Measurements from ENCODE around the gene NDST3. TPM values are rescaled to one million over a fixed set of nuclear protein-coding genes. Genes with fewer than 3 reads are reported as not detected.
"Not testable (repeated sequence)": the region's sequence is repeated elsewhere in the genome, so short reads cannot be mapped to it uniquely, and the experiment has no call there.

Gene NDST3
- total RNA-seq, 1 donor from 2014 or later, result 6.5 TPM

DNA sequence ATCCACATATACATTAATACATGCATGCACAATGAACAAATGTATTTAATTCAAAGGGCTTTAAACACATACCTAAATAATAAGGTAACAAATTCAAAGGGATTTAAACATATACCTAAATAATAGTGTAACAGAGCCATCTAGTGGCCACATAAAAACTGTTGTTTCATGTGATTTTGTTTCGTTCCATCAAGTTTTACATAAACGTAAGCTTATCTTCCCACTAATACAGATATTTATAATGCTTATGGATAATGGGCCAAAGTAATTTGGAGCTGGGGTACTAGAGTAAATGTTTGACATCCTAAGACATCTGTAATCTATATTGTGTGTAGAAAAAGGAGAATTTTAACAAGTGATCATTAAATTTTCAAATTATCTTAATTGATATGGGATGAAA lies 236.2 kb downstream of the NDST3 start:
- peak; percentile 66 for DNase-seq (ENCODE audit: low spot score)

DNA sequence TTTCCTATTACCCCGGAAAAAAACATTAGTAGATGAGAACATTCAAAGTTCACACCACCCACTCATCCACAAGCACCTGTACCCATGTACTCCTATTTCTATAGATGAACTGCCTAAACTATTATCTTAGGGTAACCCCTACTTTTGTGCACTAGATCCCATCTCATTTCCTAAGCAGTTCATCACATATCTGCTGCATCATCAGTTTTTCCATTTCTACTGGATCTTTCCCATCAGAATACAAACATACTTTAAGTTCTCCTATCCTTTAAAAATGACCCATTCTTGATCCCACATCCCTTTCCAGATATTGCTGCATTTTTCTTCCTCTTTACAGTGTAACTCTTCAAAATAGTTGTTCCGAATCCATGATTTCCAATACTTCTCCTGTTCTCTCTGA lies 237.5 kb downstream of the NDST3 start:
- DNase-seq (ENCODE audit: low spot score), result no peak

DNA sequence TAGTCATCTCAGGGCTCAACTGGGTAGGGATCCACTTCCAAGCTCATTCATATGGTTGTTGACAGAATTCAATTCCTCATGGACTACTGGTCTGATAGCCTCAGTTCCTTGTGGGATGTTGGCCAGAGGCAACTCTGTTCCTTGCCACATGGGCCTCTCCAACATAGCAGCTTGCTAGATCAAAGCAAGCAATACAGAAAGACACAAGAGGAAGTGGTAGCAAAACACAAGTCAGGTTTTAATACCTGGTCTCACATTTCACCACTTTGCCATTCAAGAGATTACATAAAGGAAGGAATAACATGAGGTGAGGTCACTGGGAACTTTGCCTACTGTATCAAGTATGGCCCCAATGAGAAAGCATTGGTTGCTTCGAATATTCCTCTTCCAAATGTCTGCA lies 239.4 kb downstream of the NDST3 start:
- no peak for DNase-seq (ENCODE audit: low spot score)

DNA sequence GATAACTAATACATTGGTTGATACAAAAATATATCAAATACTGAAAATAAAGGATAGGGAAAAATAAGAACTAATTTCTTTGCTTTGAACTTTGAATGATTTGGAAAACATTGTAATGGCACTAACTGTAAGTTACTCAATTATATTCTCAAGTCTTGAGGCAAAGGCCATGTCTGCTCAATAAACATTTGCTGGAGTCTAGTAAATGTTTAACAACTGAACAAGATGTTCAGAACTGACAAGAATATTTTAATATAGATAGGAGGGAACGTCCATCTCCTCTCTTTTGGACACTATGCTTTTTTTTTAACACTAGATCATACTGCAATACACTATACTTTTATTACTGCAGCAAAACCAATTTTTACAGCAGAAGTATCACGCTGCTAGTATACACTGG lies 242.3 kb downstream of the NDST3 start:
- DNase-seq (ENCODE audit: low spot score), result no peak

DNA sequence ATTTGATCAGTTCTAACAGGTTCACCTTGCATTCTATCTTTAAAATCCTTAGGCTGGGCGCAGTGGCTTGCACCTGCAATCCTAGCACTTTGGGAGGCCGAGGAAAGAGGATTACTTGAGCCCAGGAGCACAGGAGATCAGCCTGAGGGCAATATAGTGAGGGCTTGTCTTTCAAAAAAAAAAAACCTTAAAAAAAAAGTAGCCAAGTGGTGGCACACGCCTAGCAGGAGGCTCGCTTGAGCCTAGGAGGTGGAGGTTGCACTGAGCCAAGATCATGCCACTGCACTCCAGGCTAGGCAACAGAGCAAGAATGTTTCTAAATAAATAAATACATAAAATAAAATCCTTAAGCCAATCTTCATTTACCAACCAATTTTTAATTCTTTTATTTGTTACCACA lies 243.0 kb downstream of the NDST3 start:
- DNase-seq (ENCODE audit: low spot score), result no peak

DNA sequence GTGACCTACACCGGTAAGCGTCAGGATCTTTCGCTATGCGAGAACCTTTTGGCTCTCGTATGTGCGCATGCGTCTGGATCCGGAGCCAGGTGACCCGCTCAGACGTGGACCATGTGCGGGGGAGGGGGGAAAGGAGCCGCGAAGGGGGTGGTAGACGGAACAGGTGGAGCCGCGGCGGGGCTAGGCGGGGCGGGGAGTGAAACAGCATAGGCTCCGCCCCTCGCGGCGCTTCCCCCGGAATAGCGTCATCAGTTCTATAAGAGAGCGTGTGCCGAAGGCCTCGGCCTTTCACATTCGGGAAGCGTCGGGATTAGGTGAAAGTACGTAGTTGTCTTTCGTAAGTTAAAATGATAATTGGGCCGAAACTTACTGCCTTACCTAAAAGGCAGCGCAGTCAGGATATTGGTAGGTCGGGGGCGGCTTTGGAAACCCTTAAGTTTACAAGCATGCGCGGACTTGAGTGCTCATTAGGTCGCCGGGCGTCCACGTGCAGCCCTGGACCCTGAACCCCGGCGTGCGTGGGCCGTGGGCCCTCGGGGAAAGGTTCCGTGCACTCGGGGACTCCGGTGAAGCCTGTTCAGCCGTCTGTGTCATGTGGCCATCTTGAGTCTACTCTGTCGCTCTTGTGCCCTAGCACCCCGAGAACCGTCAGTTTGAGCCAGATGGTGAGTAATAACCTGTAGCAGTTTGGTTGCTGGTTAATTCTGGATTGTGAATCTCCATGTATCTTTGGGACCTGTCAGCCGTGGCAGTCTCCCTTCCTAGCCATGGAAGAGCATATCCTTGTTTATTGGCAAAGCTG lies 244.4 kb downstream of the NDST3 start:
- DNase-seq (ENCODE audit: low spot score), result peak; percentile 95

DNA sequence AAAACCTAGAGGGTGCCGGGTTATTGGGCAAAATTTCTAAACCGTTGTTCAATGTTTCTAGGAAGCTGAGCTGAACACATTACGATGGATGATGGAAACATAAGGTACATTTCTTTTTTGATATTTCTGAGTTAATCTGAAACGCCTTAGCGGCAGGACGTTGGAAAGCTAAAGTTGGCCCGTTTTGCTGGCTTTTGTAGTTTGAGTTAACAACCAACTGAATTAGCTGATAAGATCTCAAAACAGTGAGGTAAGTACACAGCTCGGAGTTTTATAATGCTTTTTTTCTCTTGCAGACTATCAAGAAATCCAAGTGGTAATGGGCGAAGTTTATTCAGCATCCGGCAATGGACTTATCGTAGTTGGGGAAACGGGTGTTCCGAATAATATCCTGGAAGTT lies 245.0 kb downstream of the NDST3 start:
- DNase-seq (ENCODE audit: low spot score), result no peak

DNA sequence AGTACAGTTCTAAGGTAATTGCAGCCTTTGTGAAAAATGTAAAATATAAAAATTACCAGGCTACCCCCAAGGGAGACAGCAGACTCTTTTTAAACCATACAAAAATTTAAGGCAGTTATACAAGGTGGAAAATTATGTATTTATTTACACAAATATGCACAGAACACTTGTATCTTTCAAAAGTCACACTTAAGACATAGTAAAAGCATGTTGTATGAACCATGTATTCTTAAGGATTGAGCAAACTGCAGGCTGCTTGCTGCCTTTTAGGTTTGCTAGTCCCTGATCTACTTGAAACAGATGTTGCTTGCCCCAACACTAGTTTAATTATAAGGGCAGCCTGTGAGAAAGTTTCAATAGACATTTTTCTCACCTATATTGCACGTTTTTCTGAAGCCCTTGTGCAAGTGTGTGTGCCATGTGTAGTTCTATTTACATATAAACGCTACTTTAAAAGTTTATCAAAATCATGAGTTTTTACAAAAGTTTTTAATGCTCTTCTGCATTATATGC lies 245.7 kb downstream of the NDST3 start:
- no peak for DNase-seq (ENCODE audit: low spot score)

DNA sequence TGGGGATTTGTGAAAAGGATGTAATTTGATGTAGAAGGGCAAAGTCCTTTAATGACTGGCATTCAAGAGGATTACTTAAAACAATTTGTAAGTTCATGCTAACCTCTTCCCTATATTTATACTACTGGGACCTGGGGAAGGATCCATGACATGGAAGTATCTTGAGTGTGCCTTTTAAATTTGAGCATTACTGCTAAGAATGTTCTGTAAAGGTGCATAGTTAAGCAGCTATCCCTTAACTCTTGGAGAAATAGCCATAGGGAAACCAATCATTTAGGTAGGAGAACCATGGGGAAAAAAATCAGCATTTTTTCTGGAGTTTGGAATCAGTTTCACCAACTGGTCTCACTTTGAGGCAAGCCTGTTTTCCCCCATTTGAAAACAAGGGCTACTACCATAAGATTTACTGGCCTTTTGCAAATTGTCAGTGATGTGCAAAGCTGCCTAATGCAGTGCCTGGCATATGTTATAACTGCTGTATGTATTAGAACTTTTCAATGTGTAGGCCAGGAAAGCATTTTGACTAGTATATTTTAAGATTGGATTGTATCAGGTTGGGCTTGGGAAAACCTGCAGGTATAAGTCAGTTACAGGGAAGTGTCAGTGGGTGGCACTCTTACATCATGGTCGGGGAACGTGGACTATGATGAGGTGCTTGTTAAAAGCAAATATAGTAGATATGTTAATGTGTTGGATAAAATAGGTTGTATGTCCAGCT lies 246.4 kb downstream of the NDST3 start:
- DNase-seq (ENCODE audit: low spot score), result peak; percentile 69

DNA sequence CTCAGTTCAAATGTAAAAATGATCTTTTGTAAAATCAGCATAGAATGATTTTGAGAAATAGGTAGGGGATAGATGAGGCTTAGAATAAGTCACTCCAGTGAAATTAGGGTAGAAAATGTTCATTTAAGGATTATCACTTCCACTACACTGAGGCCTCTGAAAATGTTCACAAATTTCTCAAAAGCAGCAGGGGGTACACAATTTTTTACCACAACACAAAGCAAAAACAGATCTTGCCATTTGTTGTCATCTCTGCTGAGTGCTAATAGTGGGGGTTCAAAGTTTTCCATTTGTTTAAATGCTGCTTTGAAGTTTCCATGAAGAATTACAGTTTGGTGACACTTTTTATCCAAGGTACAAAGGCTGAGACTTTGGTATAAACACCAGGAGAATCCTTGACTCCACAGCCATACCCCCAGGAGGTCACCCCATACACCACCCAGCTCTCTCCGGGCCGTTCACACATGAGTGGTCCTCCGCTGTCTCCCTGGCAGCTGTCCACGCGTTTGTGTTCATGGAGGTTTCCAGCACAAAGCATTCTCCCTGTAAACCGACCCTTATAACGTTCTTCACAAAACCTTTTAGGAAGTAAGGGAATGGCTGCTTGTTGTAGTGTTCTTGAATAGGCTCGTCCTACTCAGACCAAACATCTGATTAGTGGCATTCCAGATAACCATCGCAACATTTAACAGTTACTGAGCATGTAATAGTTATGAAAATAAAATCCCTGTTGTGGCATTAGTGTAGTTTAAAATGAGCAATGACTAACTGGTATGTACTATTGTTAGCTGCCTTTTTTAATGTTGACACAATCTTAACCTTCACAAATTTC lies 247.5 kb downstream of the NDST3 start:
- DNase-seq (ENCODE audit: low spot score), result no peak

DNA sequence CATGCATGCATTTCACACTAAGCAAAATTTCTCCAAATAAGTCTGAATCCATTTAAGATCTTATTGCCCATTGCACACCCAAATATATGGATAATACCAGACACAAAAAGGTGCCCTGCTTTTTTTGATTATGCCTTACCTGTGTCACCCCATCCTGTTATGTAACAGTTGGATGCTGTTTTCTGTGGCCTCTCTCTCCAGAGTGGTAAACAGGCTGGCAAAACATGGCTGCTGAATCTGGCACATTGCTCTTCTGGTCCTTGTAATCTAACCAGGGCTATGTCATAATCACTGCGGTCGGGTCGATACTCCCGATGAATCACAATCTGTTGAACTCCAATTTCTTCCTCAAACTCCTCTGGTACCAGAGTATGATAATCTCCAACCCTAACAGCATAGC lies 248.4 kb downstream of the NDST3 start:
- DNase-seq (ENCODE audit: low spot score), result no peak

DNA sequence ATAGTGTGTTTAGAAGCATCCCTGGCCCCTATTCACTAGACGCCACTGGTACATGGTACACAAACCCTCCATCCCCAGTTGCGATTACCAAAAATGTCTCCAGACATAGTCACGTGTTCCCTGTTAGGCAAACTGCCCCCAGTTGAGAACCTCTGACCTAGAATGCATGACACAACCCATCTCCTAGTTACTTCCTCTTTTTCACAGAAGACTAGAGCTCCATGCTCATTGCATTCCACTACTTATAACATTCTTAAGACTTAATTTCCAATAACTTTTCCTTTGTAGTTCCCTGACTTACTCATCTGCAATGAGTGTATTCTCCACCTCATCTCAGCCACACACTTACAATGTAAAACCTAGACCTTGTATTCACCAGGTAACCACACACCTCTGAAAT lies 249.9 kb downstream of the NDST3 start:
- no peak for DNase-seq (ENCODE audit: low spot score)

DNA sequence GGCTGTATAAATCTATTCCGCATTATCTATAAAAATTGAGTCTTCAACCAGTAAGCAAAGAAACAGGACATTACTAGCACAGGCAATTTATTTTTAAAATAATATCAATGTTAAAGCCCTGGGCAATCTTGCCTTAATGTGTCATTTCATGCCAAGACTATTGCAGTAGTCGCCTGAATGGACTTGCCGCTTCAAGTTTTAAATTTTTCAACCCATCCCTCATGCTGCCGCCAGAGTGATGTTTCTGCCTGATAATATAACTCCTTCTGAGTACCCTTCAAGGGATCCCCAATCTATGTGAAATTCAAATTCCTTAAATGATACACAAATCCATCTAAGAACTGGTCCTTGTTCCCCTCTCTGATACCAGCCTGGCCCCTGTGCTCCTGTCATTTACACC lies 251.6 kb downstream of the NDST3 start:
- DNase-seq (ENCODE audit: low spot score), result no peak

DNA sequence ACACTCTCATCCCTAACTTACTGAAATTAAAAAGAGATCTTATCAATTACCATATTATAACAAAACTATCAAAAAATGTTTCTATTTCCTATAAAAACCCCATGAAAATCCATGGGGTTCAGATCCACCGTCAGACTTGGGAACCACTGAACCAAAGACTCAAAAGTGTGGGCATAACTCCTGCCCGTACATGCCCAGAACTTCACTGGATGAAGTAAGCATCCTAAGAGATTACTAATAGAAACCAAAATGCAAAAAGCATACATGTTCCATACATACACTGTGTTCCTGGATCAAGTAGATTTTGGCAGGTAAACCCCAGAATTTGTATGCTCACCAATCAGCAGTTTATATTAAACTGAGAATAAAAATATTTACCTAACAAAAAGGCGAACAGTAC lies 252.4 kb downstream of the NDST3 start:
- DNase-seq (ENCODE audit: low spot score), result no peak

DNA sequence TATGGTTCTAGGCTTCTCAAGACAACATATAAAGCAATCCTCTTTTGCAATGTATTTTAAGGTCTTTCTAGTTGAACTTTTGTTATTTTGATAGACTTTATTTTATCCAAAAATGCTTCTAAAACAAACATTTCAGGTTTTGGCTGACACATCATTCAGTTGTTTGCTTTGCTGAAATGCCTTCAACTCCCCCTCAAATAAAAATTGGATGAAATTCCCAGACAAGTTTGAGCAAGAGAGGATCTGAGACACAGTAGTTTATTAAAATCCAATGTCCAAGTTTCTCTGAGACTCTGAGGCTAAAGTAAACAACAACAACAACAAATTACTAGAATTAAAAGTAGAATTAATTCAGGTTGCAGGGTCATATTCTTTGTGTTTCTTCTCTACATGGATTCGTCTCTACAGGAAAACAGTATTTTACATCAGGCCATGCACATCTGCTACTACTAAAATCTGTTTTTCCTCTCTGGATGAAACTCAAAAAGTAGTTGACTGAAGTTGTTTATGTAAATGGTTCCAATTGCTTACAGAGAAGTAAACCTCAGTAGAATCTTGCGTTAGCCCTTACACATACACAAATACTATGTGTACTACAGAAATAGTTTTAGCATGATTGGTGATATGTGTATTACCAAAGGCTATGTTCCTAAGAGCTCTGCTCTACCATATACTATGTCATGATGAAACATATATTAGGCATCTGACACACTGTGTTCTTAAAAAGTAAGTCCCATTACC lies 253.6 kb downstream of the NDST3 start:
- no peak for DNase-seq (ENCODE audit: low spot score)

DNA sequence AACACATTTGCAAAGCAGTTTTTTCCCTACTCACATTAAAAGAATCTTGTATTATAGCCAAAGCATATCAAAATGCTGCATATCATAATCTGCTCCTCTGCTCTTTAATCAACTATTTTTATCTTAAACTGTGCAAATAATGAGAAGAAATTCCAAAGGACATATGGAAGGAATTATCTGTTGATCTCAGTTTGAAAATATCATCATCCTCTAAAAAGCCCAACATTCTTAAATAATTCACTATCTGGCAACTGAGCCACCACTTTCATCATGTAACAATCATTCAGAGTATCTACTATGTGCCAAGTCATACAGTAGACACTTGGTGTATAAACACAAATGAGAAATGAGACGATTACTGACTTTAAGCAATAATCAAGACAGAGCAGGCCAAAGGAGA lies 255.5 kb downstream of the NDST3 start:
- peak; percentile 93 for DNase-seq (ENCODE audit: low spot score)

DNA sequence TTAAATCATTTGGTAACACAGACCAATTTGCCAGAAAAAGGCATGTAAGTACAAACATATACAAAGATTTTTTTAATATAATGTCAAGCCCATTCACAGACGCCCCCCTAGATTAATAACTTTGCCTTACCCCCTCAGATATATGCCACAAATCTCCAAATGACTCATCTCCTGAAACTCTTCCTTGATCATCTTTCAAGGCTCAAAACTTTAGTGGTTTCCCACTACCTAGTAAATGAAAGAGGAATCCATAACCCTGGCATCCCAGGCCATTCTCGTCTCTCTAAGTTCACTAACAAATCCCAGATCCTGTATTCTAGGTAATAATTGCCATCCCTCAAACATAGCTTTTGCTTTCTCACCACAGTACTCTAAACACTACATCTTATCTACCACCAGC lies 256.7 kb downstream of the NDST3 start:
- no peak for DNase-seq (ENCODE audit: low spot score)

DNA sequence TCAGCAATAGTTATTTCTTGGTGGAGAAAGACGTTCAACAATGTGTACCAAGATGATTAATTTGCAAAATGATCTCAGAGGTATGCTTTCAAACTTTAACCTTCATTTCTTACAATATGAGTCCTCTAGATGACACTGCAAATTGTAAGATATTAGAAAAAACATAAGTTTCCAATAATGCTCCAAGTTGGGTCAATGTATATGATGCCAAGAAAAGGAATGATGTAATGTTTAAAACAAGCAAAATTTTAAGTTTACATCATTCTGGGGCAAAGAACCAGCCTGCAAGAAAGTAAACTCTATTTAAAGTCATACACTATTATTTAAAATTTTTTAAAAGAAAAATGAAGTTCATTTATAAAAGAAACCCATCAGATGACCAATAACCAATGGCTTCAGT lies 262.4 kb downstream of the NDST3 start:
- no peak for DNase-seq (ENCODE audit: low spot score)

DNA sequence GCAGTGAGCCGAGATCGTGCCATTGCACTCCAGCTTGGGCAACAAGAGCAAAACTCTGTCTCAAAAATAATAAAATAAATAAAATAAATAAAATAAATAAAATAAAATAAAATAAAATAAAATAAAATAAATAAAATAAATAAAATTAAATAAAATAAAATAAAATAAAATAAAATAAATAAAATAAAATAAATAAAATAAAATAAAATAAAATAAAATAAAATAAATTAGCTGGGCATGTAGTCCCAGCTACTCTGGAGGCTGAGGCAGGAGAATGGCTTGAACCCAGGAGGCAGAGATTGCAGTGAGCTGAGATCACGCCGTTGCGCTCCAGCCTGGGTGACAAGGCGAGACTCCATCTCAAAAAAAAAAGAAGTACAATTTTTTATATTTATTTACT lies 265.3 kb downstream of the NDST3 start:
- DNase-seq (ENCODE audit: low spot score), result not testable (repeated sequence)

DNA sequence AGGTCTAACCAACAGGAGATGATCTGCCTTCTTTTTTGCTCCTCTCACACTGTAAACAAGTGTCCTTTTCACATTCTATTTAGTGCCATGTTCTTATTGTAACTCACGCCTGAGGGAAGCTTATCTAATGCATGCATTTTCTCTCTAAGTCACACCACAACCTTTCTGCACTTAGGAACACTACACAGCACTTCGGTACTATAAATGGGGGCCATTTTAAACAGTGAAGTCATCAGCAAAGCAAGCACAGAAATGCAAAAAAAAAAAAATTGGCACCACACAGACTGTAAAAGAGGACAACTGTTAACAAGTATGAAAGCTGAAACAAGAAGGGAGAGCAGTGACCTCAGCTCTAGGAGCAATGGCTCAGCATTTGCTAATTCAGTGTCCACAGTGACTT lies 273.4 kb downstream of the NDST3 start:
- DNase-seq (ENCODE audit: low spot score), result no peak

Measured in umbilical cord (tissue), 2 donors.